GM20000 (cell line): ENCODE data around the gene SFR1.

Source experiments
- DNase-seq: peaks from one replicate; pipeline ENCODE4 v3.0.0; 2012; ENCODE audit warnings: low spot score
- TF ChIP-seq, protein P1 (sequence below): IDR thresholded peaks from 2 replicates; pipeline ENCODE4 v1.5.1; 2012; ENCODE audit warnings: mild to moderate bottlenecking, control low read depth; ENCODE audit errors: extremely low read depth, missing control alignments

The SFR1 gene

DNA sequence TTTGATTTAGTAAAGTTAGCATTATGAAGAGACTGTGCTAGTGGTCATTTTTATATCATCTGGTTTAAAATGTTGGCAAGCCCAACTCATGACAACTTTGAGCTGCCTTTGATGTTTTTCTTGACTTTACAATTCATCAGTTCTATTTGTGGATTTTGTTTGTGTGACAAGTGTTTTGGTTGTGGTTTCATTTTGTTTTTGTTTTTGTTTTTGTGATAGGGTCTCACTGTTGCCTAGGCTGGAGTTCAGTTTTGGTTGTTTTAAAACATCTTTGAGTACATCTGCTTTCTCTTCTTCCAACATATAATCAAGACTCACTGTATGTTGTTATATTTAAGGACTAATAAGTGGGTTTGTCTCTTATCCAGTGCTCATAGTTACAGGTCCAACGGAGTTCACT lies 17.6 kb upstream of the SFR1 start:
- no peak for DNase-seq
- TF ChIP-seq, protein P1, sequence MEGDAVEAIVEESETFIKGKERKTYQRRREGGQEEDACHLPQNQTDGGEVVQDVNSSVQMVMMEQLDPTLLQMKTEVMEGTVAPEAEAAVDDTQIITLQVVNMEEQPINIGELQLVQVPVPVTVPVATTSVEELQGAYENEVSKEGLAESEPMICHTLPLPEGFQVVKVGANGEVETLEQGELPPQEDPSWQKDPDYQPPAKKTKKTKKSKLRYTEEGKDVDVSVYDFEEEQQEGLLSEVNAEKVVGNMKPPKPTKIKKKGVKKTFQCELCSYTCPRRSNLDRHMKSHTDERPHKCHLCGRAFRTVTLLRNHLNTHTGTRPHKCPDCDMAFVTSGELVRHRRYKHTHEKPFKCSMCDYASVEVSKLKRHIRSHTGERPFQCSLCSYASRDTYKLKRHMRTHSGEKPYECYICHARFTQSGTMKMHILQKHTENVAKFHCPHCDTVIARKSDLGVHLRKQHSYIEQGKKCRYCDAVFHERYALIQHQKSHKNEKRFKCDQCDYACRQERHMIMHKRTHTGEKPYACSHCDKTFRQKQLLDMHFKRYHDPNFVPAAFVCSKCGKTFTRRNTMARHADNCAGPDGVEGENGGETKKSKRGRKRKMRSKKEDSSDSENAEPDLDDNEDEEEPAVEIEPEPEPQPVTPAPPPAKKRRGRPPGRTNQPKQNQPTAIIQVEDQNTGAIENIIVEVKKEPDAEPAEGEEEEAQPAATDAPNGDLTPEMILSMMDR: no peak

DNA sequence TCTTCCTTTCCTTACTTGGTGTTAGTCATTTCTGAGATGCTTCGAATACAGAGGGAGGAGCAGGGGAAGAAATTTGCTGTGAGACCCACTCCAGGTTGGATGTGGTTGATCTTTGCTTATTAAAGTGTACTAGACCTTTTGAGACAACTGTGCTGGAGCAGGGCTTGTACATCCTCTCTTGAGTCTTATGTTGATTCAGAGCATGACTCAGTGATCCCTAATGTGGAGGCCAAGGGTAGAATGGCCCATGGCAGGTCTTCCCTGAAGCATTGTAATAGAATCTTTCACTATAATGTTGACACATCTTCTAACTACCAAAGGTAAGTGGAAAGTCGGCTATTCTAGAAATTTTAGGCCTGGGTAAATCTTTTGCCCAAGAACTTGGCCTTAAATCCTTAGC lies 17.0 kb upstream of the SFR1 start:
- TF ChIP-seq, protein P1: no peak
- DNase-seq: no peak

DNA sequence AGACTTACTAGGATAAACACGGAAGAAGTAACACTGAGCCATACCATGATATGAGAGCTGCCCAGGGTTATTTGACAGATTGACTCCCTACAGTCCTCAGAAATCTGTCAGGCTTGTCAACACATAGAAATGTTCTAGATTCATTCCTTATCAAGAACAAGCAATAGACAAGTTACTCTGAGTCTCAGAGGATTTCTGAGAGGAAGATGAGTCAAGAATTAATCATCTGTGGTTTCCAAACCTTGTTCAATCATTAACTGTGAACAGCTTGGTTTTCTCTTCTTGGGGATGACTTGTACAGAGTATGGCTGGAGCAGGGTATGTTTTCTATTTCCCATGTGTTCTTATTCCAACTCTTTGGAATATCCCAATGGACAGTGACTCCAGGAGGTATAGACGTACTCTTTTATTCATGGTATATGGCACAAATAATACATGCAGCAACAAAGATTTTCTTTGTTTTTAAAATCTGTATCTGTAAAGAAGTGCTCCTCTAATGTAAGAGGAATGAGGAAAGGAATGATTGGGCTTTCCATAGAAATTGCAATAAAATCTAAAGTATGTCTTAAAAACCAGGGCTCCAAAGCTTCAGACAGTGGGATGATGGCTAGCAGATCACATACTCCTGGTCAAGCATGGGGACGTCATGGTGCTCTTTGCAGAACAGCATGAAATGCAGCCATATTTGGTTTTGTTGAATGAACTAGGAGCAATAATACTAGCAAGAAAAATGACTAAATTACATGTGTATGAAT lies 11.9 kb upstream of the SFR1 start:
- TF ChIP-seq, protein P1: no peak
- DNase-seq: no peak

DNA sequence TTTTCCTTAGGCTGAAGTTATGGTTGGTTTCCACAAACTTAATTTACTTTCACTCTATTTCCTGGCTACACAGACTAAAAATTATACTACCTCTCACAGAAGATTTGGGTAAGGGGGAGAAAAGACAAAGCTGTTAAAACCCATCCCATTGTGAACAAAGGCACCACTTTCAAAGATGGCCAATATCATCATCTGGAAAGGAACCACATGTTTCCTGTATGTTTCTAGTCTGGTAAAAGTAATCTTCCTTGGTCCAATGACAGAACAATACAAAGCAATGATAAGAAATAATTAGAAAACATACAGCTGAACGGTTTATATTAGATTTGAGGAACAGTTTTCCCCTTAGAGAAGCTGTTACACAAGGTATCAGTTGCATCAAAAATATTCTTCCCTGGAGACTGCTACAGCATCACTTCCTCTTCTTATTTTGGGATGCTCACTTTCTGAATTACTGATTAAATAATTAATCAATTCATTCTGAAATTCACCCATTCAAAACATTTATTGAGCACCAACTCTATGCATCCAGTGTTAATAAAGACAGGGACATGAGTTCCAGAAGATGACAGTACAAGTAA lies 8.5 kb upstream of the SFR1 start:
- no peak for DNase-seq
- TF ChIP-seq, protein P1: no peak

DNA sequence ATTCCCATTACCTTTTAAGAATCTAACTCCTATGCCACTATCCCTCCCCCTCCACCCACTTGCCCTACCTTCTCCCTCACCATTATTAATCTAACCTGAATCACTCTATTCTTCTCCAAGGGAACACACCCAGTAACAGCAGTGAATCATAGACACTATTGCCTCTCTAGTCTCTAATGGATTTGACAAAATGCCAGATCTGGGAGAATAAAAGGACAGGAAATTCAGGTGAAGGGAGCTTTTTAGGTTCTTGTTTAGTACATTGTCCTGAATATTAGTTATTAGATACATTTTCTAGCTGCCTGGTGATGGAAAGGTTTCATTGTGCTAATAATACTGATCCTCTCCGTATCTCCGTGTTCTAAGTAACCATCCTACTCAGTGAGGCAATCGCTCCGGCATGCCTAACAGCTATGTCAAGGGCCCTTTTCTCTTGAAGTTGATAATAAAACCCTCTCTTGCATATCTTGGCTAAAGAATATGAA lies 4.1 kb upstream of the SFR1 start:
- TF ChIP-seq, protein P1: no peak
- no peak for DNase-seq

DNA sequence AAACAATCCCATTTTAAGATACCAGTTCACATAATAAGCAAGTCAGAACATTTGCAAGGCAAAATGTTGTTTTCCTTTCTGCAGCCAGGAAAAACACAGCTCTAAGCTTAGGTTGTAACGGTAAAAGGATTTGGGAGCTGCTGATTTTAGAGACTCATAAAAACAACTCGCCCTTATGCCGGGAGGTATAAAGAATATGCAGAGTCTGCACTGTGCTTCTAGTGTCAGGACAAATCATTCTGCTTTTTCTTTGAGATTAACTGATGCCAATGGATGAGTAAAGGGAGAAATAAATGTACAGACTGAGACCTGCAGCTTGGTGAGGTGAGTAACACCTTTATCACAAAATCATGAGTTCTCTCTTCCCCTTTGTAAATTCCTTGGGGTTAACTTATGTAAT lies 2.0 kb upstream of the SFR1 start:
- TF ChIP-seq, protein P1: no peak
- no peak for DNase-seq

DNA sequence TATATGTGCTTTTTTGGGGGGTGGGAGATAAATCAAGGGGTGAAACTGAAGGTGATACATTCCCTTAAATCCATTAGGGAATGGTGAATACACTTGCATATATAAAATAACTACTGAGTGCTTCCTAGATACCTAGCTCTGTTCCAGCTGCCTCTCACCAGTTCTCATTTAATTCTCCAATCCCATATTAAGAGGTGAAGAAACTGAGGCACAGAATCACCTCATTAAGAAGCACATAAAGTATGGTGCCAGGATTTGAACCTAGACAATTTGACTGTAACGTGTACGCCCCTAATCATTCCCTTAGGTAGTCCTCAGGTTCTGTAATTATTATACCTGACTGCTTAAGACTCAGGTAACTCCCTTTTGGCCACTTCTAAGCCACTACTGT lies 1.5 kb upstream of the SFR1 start:
- TF ChIP-seq, protein P1: no peak
- no peak for DNase-seq
